T-cell (primary cell): ENCODE data around the gene HAUS7. TPM values are rescaled to one million over a fixed set of nuclear protein-coding genes. Genes with fewer than 3 reads are reported as not detected.

Experiments used
- ATAC-seq, 4 experiments: fragments of 200-7000 bp in 3 of 4; fragments of 150-1000 bp in 1 of 4; cut with Tn5 transposase; replicated peaks in 1 of 4; 1 replicate in 3 of 4; 2 replicates in 1 of 4; pipeline ENCODE4 v1.10.0; 2021; ENCODE audit warnings: moderate library complexity in 3 of 4, mild to moderate bottlenecking in 2 of 4, moderate number of reproducible peaks in 1 of 4
- CTCF ChIA-PET, 2 donors: fragments of 300-600 bp; sonication (Branson Sonifier 250); formaldehyde crosslinking; loops; one replicate each; lab custom pipeline; 2022; ENCODE audit warnings: antibody characterized with exemption in 2 of 2; lab: Charles Lee
- POLR2A ChIA-PET, 2 donors: fragments of 300-600 bp; sonication (Branson Sonifier 250); formaldehyde crosslinking; loops; one replicate each; lab custom pipeline; 2022; ENCODE audit warnings: antibody characterized with exemption in 2 of 2; lab: Charles Lee
- DNase-seq, 35 experiments: peaks; one replicate each; pipeline versions ENCODE4 v3.0.0 to v3.0.0-alpha.2; 2013 to 2023
- H3K27ac ChIP-seq: one replicate; pipeline ENCODE4 v1.5.1; 2013; ENCODE audit warnings: low read length
- H3K27me3 ChIP-seq, 2 experiments: replicated peaks in 1 of 2; 1 replicate in 1 of 2; 2 replicates in 1 of 2; pipeline versions ENCODE4 v1.6.1 to v1.7.0; 2013; ENCODE audit warnings: low read length in 1 of 2, mixed read lengths in 1 of 2; ENCODE audit not compliant: control insufficient read depth in 2 of 2, insufficient read depth in 2 of 2; ENCODE audit errors: extremely low read depth in 1 of 2
- H3K36me3 ChIP-seq, 2 donors: 1 replicate in 1 of 2; 2 replicates in 1 of 2; pipeline versions ENCODE4 v1.6.1 to v1.7.0; 2013; ENCODE audit warnings: low read length in 1 of 2; ENCODE audit not compliant: control insufficient read depth in 2 of 2, insufficient read depth in 1 of 2; ENCODE audit errors: extremely low read depth in 1 of 2
- H3K4me1 ChIP-seq, 2 experiments: 1 replicate in 1 of 2; 2 replicates in 1 of 2; pipeline versions ENCODE4 v1.6.1 to v1.7.0; 2013; ENCODE audit warnings: low read length in 2 of 2, mixed read lengths in 1 of 2; ENCODE audit not compliant: insufficient read depth in 2 of 2, control insufficient read depth in 1 of 2; ENCODE audit errors: extremely low read depth in 1 of 2
- H3K4me3 ChIP-seq, 2 donors: 1 replicate in 1 of 2; 2 replicates in 1 of 2; pipeline versions ENCODE4 v1.5.1 to v1.7.0; 2013; ENCODE audit warnings: mild to moderate bottlenecking in 2 of 2, low read length in 1 of 2, moderate library complexity in 1 of 2; ENCODE audit not compliant: control insufficient read depth in 1 of 2; ENCODE audit errors: extremely low read depth in 1 of 2
- H3K9me3 ChIP-seq: 2 replicates; pipeline ENCODE4 v1.7.0; 2013
- H3K27ac Mint-ChIP-seq, 2 donors: one replicate each; pipeline ENCODE4 v1.8.0; 2020 to 2021; ENCODE audit warnings: mild to moderate bottlenecking in 2 of 2, mixed read lengths in 2 of 2
- H3K27me3 Mint-ChIP-seq, 2 donors: one replicate each; pipeline ENCODE4 v1.8.0; 2021 to 2022; ENCODE audit warnings: mixed read lengths in 2 of 2
- H3K36me3 Mint-ChIP-seq: one replicate; pipeline ENCODE4 v1.8.0; 2021; ENCODE audit warnings: mixed read lengths
- H3K4me1 Mint-ChIP-seq, 3 donors: one replicate each; pipeline ENCODE4 v1.8.0; 2020 to 2022; ENCODE audit warnings: mixed read lengths in 3 of 3, mild to moderate bottlenecking in 1 of 3
- H3K4me3 Mint-ChIP-seq, 3 donors: one replicate each; pipeline ENCODE4 v1.8.0; 2020 to 2022; ENCODE audit warnings: mild to moderate bottlenecking in 3 of 3, mixed read lengths in 3 of 3, moderate library complexity in 3 of 3
- H3K9me3 Mint-ChIP-seq, 3 donors: one replicate each; pipeline ENCODE4 v1.8.0; 2020 to 2022; ENCODE audit warnings: mixed read lengths in 3 of 3
- whole genome bisulfite sequencing: methylation state at CpG from one replicate; pipeline ENCODE4 v1.1.5; 2013; ENCODE audit warnings: missing lambda C conversion rate; ENCODE audit not compliant: insufficient coverage; 5-methylcytosine and 5-hydroxymethylcytosine counted together
- total RNA-seq, 35 experiments: library from RNA in 6 of 35; stranded (reverse) in 6 of 35; fragments of 120-200 nt in 1 of 35; gene quantifications; one replicate each; pipeline versions ENCODE4 v1.2.1 to v1.2.4 and lab custom pipeline; 2013 to 2026

Gene HAUS7
- total RNA-seq, 5 donors from 2014 or later (not counting 1 experiment from before 2014, with no cell fraction given) = 30.7 to 58.4 (median 48.6) TPM

- 57% methylated on average over 1 of the region's 8 CpGs for WGBS
- peaks cover 0 to 3% (median 2%) of the 10 kb centered on the region in 3 donors for H3K9me3 Mint-ChIP-seq
- no peak overlapping the region for H3K4me3 Mint-ChIP-seq
- ChIA-PET CTCF (no interaction called here), POLR2A (no interaction called here)
- Histone ChIP-seq H3K36me3 (no peaks in the 10 kb centered on the region), H3K27ac (no peak overlapping the region), H3K27me3 (peaks cover 0 to 21% of the 10 kb centered on the region in 2 experiments), H3K4me3 (no peak overlapping the region), H3K9me3 (no peaks in the 10 kb centered on the region), H3K4me1 (no peaks in the 10 kb centered on the region)
- peaks cover 16 to 34% of the 10 kb centered on the region in 2 donors for H3K27me3 Mint-ChIP-seq
- DNase-seq = no peak
- ATAC-seq = no peak
- no peaks in the 10 kb centered on the region for H3K36me3 Mint-ChIP-seq
- no peaks in the 10 kb centered on the region for H3K4me1 Mint-ChIP-seq
- no peak overlapping the region for H3K27ac Mint-ChIP-seq
Observed at GRCh38 chrX:153434801-153435200, 35.6 kb downstream of the HAUS7 start.

- Mint-ChIP-seq H3K4me3 (no peak overlapping the region), H3K36me3 (no peaks in the 10 kb centered on the region), H3K27me3 (peaks cover 15 to 37% of the 10 kb centered on the region in 2 donors), H3K9me3 (peaks cover 0 to 2% (median 0%) of the 10 kb centered on the region in 3 donors), H3K4me1 (no peaks in the 10 kb centered on the region), H3K27ac (no peak overlapping the region)
- CTCF ChIA-PET = no interaction called here
- Histone ChIP-seq H3K4me3 (no peak overlapping the region), H3K27ac (no peak overlapping the region), H3K9me3 (no peaks in the 10 kb centered on the region), H3K36me3 (no peaks in the 10 kb centered on the region), H3K4me1 (no peaks in the 10 kb centered on the region), H3K27me3 (peaks cover 0 to 21% of the 10 kb centered on the region in 2 experiments)
- no peak for ATAC-seq
- POLR2A ChIA-PET = no interaction called here
- DNase-seq = no peak
- whole genome bisulfite sequencing = 90% methylated on average over 10 of the region's 17 CpGs
Observed at GRCh38 chrX:153433781-153434285, 36.5 kb downstream of the HAUS7 start.

GRCh38 chrX:153433161-153433680, 37.2 kb downstream of the HAUS7 start:
- Mint-ChIP-seq H3K27me3 (peaks cover 10 to 31% of the 10 kb centered on the region in 2 donors), H3K4me3 (no peak overlapping the region), H3K36me3 (no peaks in the 10 kb centered on the region), H3K4me1 (no peaks in the 10 kb centered on the region), H3K27ac (no peak overlapping the region), H3K9me3 (peaks cover 0 to 2% (median 0%) of the 10 kb centered on the region in 3 donors)
- no peaks in the 10 kb centered on the region for H3K9me3 ChIP-seq
- ChIA-PET POLR2A (no interaction called here), CTCF (no interaction called here)
- no peaks in the 10 kb centered on the region for H3K36me3 ChIP-seq
- no peak for DNase-seq
- no peak overlapping the region for H3K27ac ChIP-seq
- no peak for ATAC-seq
- H3K4me1 ChIP-seq = no peaks in the 10 kb centered on the region
- H3K4me3 ChIP-seq = no peak overlapping the region
- H3K27me3 ChIP-seq = peaks cover 0 to 21% of the 10 kb centered on the region in 2 experiments
- WGBS = no CpG with 5 or more reads among the region's 12 CpGs

GRCh38 chrX:153430796-153431195, 39.6 kb downstream of the HAUS7 start:
- Histone ChIP-seq H3K4me3 (no peak overlapping the region), H3K36me3 (no peaks in the 10 kb centered on the region), H3K9me3 (no peaks in the 10 kb centered on the region), H3K4me1 (no peaks in the 10 kb centered on the region), H3K27ac (no peak overlapping the region), H3K27me3 (peaks cover 0 to 17% of the 10 kb centered on the region in 2 experiments)
- Mint-ChIP-seq H3K36me3 (no peaks in the 10 kb centered on the region), H3K9me3 (peaks cover 0 to 3% (median 2%) of the 10 kb centered on the region in 3 donors), H3K4me1 (no peaks in the 10 kb centered on the region), H3K27me3 (peaks cover 5 to 17% of the 10 kb centered on the region in 2 donors), H3K27ac (no peak overlapping the region), H3K4me3 (no peak overlapping the region)
- WGBS = no CpG with 5 or more reads among the region's 6 CpGs
- DNase-seq = no peak
- no peak for ATAC-seq
- ChIA-PET POLR2A (no interaction called here), CTCF (no interaction called here)

- peaks cover 3 to 13% of the 10 kb centered on the region in 2 donors for H3K27me3 Mint-ChIP-seq
- CTCF ChIA-PET = no interaction called here
- POLR2A ChIA-PET = no interaction called here
Observed at GRCh38 chrX:153426204-153426603, 44.2 kb downstream of the HAUS7 start.

GRCh38 chrX:153423652-153424051, 46.7 kb downstream of the HAUS7 start:
- Histone ChIP-seq H3K9me3 (no peaks in the 10 kb centered on the region), H3K27me3 (no peaks in the 10 kb centered on the region), H3K36me3 (no peaks in the 10 kb centered on the region), H3K4me3 (no peak overlapping the region), H3K4me1 (no peaks in the 10 kb centered on the region), H3K27ac (no peak overlapping the region)
- peaks cover 0 to 3% (median 0%) of the 10 kb centered on the region in 3 donors for H3K9me3 Mint-ChIP-seq
- no peak overlapping the region for H3K4me3 Mint-ChIP-seq
- no peak overlapping the region for H3K27ac Mint-ChIP-seq
- H3K27me3 Mint-ChIP-seq = no peaks in the 10 kb centered on the region
- no peak for ATAC-seq
- CTCF ChIA-PET = no interaction called here
- no peaks in the 10 kb centered on the region for H3K4me1 Mint-ChIP-seq
- H3K36me3 Mint-ChIP-seq = no peaks in the 10 kb centered on the region
- 92% methylated on average over 2 of the region's 8 CpGs for WGBS
- POLR2A ChIA-PET = interaction anchor here in 1 of 2 donors (0.6 kb wide), 1 partner anchor 1121 kb away, joined by 3 read pairs; no protein-coding TSS in a partner anchor
- no peak for DNase-seq

More at GRCh38 chrX:153426204-153426603, 44.2 kb downstream of the HAUS7 start:
- DNase-seq (no peak), ATAC-seq (no peak)
- no peaks in the 10 kb centered on the region for H3K36me3 ChIP-seq
- Mint-ChIP-seq H3K36me3 (no peaks in the 10 kb centered on the region), H3K9me3 (peaks cover 0 to 3% (median 2%) of the 10 kb centered on the region in 3 donors), H3K4me1 (no peaks in the 10 kb centered on the region), H3K27ac (no peak overlapping the region), H3K4me3 (no peak overlapping the region)
- H3K27me3 ChIP-seq = no peaks in the 10 kb centered on the region
- H3K27ac ChIP-seq = no peak overlapping the region
- no CpG with 5 or more reads among the region's 3 CpGs for WGBS
- no peaks in the 10 kb centered on the region for H3K9me3 ChIP-seq
- no peak overlapping the region for H3K4me3 ChIP-seq
- no peaks in the 10 kb centered on the region for H3K4me1 ChIP-seq
